T-helper 2 cell (primary cell): ENCODE results near the gene PDS5A.
"Not testable (repeated sequence)": the region's sequence is repeated elsewhere in the genome, so short reads cannot be mapped to it uniquely, and the experiment has no call there.

Experiments
- DNase-seq, 5 experiments: peaks; one replicate each; pipeline versions ENCODE4 v3.0.0 to v3.0.0-alpha.2; 2012 to 2022
- total RNA-seq, 2 donors: gene quantifications; one replicate each; lab custom pipeline; 2026; lab: John Stamatoyannopoulos, UW

PDS5A gene, protein sequence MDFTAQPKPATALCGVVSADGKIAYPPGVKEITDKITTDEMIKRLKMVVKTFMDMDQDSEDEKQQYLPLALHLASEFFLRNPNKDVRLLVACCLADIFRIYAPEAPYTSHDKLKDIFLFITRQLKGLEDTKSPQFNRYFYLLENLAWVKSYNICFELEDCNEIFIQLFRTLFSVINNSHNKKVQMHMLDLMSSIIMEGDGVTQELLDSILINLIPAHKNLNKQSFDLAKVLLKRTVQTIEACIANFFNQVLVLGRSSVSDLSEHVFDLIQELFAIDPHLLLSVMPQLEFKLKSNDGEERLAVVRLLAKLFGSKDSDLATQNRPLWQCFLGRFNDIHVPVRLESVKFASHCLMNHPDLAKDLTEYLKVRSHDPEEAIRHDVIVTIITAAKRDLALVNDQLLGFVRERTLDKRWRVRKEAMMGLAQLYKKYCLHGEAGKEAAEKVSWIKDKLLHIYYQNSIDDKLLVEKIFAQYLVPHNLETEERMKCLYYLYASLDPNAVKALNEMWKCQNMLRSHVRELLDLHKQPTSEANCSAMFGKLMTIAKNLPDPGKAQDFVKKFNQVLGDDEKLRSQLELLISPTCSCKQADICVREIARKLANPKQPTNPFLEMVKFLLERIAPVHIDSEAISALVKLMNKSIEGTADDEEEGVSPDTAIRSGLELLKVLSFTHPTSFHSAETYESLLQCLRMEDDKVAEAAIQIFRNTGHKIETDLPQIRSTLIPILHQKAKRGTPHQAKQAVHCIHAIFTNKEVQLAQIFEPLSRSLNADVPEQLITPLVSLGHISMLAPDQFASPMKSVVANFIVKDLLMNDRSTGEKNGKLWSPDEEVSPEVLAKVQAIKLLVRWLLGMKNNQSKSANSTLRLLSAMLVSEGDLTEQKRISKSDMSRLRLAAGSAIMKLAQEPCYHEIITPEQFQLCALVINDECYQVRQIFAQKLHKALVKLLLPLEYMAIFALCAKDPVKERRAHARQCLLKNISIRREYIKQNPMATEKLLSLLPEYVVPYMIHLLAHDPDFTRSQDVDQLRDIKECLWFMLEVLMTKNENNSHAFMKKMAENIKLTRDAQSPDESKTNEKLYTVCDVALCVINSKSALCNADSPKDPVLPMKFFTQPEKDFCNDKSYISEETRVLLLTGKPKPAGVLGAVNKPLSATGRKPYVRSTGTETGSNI (N-terminal part only)
- total RNA-seq, result 217 to 229 reads per million in 2 donors

DNA sequence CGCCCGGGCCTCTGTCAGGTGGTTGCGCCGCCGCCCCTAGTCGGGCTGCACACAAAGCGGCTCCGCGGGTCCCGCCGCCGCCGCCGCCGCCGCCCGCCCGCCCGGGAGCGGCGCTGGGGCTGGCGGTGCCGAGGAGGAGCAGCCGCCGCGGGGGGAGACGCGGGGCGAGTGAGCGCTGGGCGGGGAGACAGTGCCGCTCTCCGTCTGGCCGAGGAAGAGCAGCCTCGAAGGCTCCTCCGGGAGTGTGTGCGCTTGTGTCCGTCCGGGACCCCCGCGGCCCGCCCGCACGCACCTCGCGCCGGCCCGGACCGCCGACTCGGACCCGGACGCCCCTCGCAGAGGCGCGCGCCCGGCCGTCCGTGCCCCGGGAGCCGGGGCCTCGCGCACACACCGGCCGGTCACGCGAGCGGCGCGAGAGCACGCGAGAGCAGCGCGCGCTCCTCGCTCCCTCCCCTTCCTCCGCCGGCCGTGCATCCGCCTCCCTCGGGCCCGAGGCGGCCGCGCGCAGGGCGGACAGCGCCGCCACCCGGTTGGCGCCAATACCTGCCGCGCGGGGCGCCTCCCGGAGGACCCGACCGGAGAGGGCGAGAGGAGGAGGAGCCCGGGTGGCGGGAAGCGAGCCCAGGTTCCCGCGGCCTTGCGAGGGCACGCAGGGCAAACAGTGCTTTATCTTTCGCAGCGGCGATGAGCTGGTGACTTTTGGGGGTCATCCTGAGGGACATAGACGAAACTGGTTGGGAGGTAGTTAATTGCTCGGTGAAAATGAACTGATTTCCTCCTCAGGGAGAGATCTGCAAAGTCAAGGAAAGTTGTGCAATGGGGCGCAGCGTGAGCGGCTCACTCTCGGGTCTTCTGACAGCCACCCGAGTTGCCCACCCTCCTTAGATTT, at the start of gene PDS5A:
Gene PDS5A, minus strand, starts transcription at position 423 of the 889 bp plus-strand sequence. CDS start 1,334 bp downstream, outside the sequence.
- DNase-seq, result peak; percentile 83 to 96 (median 84)

DNA sequence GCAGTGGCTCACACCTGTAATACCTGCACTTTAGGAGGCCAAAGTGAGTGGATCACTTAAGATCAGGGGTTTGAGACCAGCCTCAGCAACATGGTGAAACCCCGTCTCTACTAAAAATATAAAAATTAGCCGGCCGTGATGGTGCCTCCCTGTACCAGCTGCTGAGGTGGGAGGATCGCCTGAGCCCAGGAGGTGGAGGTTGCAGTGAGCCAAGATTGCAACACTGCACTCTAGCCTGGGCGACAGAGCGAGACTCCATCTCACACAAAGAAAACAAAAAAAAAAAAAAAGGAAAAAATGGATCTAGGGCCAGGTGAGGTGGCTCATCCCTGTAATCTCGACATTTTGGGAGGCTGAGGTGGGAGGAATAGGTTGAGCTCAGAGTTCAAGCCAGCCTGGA, 46.3 kb upstream of the PDS5A start:
- DNase-seq, result not testable (repeated sequence)

DNA sequence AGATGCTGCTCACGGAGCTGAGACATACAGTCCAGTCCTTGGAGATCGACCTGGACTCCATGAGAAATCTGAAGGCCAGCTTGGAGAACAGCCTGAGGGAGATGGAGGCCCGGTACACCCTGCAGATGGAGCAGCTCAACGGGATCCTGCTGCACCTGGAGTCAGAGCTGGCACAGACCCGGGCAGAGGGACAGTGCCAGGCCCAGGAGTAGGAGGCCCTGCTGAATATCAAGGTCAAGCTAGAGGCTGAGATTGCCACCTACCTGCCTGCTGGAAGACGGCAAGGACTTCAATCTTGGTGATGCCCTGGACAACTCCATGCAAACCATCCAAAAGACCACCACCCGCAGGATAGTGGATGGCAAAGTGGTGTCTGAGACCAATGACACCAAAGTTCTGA, 43.4 kb upstream of the PDS5A start:
- DNase-seq, result not testable (repeated sequence)

DNA sequence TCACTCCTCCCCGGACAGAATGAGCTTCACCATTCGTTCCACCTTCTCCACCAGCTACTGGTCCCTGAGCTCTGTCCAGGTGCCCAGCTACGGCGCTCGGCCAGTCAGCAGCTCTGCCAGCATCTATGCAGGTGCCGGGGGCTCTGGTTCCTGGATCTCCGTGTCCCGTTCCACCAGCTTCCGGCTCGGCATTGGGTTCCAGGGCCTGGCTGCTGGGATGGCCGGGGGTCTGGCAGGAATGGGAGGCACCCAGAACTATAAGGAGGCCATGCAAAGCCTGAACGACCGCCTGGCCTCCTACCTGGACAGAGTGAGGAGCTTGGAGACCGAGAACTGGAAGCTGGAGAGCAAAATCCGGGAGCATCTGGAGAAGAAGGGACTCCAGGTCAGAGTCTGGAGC, 42.5 kb upstream of the PDS5A start:
- DNase-seq, result no peak

DNA sequence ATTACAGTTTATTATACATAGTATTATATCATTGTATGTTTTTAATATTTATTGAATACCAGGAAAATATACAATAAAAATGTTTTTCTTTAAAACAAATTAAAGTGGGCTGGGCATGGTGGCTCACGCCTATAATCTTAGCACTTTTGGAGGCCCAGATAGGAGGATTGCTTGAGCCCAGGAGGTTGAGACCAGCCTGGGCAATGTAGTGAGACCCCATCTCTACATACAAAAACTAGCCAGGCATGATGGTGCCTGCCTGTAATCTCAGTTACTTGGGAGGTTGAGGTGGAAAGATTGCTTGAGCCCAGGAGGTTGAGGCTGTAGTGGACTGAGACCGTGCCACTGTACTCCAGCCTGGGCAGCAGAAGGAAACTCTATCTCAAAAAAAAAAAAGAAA, 38.3 kb upstream of the PDS5A start:
- DNase-seq, result no peak

DNA sequence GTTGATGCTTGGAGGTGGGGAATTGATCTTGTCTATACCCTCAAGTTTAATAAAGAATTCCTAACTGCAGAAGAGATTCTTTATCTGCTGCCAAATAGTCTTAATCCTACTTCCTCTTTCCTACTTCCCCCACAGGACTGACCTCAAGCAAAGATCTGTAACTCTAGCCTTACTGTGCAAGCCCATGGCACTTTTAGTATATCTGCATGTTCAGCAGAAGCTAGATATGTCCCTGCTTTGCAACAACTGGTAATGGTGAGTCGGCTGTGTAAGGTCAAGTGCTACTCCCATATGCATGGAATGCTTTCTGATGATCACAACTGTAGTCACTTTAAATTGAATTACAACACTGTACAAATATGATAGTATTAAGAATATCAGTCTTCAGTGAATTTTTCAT, 26.3 kb upstream of the PDS5A start:
- no peak for DNase-seq

DNA sequence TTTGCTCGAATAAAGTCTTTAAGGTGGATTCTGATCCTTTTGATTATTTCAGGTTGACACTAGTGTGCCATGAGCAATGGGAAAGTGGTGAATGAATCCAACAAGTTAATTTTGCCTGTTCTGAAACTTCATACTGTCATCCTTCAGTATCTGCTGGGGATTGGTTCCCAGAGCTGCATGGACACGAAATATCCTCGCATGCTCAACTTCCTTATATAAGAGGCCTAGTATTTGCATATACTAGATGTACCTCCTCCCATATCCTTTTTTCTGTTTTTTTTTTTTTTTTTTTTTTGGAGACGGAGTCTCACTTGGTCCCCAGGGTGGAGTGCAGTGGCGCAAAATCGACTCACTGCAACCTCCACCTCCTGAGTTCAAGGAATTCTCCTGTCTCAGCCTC, 23.0 kb upstream of the PDS5A start:
- DNase-seq, result no peak

DNA sequence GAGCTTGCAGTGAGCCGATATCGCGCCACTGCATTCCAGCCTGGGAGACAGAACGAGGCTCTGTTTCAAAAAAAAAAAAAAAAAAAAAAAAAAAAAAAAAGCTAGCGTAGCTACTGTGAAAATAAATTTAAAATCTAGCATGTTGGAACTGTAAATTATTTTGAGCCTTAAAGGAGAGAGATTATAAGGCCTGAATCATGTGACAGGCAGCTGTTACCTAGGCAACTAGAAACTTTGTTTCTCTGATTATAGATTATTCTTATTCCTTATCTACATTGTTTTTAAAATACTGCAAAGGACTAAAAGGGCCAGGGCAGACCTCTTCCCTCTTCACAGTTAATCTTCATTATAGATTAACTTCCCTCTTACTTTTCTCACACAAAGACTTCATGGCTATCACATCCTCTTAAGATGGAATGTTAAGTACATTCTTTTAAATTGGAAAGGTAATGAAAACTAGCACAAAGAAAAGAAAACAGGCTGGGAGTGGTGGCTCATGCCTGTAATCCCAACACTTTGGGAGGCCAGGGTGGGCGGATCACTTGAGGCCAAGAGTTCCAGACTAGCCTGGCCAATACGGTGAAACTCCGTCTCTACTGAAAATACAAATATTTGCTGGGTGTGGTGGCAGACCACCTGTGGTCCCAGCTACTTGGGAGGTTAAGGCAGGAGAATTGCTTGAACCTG, 21.1 kb upstream of the PDS5A start:
- DNase-seq, result no peak

DNA sequence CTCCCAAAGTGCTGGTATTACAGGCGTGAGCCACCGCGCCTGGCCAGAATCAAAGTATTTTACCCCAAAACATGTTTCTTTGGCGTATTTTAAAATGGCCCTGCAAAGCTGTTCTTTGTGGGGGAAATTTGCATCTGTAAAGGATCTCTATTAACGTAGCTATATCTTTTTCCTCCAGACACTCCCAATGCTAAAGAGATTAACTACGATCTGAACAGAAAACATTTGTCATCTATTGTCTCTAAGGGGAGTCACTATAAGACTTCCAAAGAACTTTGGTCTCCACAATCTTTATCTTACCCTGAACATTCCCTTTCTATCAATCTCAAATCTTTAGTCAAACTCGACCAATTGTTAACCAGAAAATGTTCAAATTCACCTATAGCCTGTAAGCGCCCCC, 19.1 kb upstream of the PDS5A start:
- no peak for DNase-seq

DNA sequence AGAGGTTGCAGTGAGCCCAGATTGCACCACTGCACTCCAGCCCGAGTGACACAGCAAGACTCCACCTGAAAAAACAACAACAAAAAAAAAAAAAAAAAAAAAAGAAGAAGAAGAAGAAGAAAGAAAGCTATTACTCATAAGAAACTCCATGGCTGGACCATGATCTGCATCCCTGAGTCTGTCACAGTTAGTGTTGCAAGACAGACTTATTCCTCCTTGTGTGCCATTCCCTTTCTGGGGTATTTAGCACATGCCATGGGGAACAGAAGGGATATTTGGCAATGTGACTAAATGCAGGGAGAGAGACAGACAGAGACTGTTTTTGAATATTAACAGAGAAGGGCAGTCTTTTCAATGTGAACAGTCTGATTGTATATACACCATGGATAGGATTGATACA, 16.7 kb upstream of the PDS5A start:
- DNase-seq, result no peak

DNA sequence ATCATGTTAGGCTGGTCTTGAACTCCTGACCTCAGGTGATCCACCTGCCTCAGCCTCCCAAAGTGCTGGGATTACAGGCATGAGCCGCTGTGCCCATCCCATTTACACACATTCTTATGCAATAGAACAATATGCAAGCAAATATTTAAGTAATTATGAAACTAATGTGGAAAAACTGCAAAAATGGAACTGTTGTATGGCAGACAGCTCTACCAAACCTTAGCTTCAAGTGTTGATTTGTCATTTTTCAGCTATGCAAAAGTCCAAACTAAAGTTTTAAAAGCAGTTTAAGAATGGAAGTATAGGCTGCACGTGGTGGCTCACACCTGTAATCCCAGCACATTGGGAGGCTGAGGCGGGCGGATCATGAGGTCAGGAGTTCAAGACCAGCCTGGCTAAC, 11.7 kb upstream of the PDS5A start:
- DNase-seq, result not testable (repeated sequence)

DNA sequence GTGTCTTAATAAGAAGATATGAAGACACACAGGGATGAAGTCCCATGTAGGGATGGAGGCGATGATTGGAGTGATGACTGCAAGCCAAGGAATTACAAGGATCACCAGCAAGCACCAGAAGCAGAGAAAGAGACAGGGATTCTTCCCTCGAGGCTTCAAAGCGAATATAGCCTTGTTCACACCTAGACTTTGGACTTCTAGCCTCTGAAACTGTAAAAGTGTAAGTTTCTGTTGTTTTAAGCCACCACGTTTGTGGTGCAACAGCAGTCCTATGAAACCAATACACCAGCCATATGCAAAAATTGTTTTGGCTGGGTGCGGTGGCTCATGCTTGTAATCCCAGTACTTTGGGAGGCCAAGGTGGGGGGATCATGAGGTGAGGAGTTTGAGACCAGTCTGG, 9.8 kb upstream of the PDS5A start:
- no peak for DNase-seq

DNA sequence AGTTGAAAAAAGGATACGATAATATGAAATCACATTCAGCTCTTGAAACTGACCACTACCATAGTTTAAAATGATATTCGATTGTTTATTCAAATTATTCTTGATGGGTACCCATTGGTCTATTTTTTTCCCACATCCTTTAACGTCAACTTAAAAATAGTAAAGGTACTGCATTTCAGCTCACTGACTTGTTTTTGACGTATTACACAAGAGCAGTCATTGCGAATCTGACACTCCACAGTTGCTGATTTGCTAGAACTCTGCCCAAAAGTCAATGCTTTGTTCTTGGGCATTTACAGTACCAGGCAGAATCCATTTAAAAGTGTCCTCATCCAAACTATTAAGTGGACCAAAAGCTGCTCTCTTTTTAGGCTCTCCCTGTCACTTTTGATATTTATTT, 1.2 kb upstream of the PDS5A start:
- no peak for DNase-seq

DNA sequence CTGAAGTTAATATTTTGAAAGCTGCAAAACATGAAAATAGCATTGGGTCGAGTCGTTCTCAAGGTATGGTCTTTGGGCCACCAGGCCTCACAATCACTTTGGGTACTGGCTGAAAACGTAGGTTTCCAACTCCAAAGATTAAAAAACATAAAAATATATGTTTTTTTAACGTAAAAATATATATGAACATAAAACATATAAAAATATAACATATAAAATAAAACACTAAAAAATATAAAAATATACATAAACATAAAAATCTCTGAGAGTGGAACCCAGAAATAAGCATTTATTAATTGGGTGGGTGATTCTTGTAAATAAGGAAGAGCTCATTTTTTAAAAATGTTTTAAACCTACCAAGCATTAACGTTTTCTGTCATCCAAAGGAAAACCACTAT, 666 bp upstream of the PDS5A start:
- DNase-seq, result no peak

DNA sequence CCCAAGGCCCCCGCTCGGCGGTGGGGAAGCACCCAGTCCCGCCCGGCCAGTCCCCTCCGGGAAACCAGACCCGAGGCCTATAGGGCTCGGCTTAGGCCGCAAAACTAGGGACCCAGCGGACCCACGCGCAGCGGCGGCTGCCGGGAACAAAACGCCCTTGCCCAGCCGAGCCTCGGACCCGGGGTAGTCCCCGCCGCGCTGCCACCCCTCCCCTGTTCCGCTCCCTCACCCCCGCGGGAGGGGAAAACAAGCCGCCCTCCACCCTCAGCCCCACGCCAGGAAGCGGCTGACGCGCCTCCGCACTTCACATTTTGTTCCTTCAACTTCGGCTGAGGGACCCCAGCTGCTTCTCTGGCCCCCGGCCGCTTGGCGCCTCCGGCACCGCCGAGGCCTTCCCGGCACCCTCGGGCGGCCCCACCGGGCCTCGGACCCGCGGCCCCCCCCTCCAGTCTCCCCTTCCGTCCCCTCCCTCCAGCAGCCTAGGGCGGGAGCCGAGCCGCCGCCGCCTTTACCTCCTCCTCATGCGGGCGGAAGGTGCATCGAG, 694 bp downstream of the PDS5A start:
- DNase-seq, result peak in 4 of 5 experiments; percentile 9 to 37 (median 22)

DNA sequence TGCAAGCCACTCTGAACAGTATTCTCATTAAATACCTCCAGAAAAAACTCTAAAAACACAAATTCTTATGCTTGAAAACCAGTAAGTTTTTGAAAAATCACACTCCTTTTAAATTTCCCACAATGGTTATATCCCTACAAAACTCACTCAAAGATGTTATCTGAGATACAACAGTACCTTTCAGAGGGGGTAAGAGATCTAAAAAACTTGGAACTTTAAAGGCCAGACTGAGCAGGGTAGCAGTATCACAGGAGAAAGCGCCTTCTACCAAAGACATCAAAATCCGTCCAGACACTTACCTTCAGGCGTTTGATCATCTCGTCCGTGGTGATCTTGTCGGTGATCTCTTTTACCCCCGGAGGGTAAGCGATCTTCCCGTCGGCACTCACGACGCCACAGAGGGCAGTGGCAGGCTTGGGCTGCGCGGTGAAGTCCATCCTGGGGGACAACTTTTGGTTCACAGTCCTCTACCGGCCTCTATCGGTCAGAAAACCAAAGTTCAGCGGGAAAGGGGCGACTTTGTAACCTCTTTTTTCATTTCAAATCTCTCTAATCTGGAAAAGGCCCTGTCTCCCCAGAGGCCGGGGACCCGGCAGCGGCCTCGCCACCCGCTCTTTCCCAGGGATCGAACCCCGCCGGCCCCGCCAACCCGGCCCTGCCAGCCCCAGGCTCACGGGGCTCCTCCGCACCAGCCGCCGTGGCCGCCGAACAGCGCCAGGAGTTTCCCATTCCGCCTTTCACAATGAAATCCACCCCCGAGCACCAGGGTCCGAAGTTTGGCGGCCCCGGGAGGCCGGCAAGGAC, 1.4 kb downstream of the PDS5A start:
- DNase-seq, result peak; percentile 24 to 79 (median 49)

DNA sequence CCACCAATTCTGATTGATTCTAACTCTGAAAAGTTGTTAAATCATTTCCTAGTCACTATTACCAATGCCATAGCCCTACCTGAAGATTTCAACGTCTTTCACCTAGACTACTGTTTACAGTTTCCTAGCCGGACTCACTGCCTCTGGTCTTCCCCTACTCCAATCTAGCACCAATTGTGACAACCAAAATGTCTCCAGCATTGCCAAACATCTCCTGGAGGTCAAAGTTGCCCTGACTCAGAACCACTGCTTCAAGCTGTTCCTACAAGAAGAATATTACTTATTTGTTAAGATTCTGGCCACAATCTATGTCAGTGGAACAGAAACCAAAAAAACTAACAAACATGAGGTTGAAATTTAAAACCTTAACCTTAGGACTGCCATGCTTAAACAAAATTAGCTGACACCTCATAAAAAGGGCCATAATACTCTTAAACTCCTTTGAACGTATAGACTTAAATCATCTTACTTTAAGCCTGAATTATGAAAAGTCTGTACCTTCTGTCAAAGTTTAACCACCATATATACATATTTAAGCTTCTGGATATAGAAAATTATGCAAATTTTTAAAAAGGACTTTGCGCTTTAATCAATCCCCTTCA, 2.1 kb downstream of the PDS5A start:
- peak in 1 of 5 experiments; percentile 20 for DNase-seq

DNA sequence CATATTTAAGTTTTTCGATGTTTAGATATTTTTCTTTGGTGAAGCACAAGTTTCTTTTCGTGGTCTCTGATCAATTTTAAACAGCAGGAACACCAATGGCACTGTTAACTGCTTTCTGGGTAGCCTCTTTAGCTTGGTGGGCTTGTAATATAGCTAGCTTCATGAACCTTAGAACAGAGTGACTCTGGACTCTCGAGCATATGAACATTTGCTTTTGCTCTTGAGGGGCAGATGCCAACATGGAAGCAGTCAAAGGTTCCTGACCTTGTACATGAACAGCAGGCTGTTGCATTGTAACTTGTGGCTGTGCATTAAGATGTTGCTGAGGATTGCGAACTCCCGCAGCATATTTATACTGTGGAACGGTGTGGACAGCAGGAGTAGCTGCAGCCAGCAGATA, 4.7 kb downstream of the PDS5A start:
- DNase-seq, result not testable (repeated sequence)
